Stimulated activated CD4-positive, alpha-beta T cell treated with anti-CD3 and anti-CD28 coated beads, Interleukin-4, amount 100 ng/mL, for 4 hours (primary cell): Measurements from ENCODE around the gene ATAD3C.
A peak's percentile ranks its signal among the peaks of the same experiment; 100 is the strongest.
"Not testable (repeated sequence)": the region's sequence is repeated elsewhere in the genome, so short reads cannot be mapped to it uniquely, and the experiment has no call there.

ENCODE experiments used
- DNase-seq, 2 experiments: peaks; one replicate each; pipeline ENCODE4 v3.0.0-alpha.2; 2020

Gene ATAD3C

GRCh38 chr1:1449099-1449739, at the start of gene ATAD3C:
Gene ATAD3C (plus strand): TSS chr1:1449689. CDS start chr1:1450684, 995 bp downstream.
- DNase-seq, result no peak

DNA sequence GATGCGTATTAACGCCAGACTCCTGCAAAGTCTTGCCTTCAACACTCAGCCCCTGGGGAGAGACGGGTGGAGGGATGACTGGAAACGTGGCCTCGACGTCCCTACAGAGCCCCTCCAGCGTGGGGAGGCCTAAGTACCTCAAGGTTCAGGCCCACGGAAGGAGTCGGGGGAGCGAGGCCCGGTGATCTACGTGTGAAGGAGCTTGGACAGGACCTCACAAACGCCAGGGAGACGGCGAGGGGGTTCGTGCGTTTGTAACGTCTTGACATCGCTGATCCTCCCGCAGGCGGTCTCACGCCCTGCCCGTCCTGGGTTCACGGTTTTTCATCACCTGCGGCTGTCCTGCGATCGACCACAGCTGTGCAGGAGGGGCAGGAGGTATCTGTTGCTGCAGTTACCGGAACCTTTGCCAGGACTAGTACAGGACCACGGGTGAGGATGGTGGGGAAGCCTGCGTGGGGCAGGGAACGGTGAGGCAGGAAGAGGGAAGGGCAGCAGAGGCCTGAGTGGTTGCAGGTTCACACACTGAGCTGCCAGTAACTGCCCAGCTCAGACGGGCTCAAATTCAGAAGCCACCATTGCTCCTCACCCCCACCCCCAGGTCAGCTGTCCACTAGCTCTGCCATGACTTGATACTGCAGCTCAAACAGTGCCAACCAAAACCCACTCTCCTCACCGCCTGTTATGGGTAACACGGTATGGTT, 49.5 kb upstream of the ATAD3C start:
- no peak for DNase-seq

GRCh38 chr1:1400576-1401456, 48.7 kb upstream of the ATAD3C start:
- DNase-seq, result no peak

DNA sequence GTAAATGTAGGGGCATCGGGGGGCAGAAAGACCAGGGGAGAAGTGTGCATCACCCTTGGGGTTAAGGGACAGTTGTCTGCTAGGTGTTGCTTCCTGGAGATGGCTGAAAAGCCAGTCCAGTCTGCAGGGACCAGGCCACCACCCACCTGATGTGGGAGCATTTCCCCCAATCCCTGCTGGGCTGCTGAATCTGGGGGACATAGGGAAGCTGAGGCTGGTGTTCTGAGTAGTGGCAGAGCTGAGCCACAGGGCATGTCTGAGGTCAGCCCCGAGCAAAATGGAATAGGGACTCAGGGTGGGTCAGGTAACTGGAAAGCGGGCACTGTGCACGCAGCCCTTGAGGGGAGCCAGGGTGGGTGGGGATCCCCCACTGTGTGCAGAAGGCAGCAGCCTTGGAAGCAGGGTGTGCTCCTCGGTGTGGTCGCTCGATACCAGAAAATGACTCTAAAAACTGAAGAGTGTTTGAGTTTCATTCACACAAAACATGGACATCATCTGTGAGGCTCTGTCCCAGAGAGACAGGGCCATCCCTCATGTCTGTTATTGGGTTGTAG, 48.0 kb upstream of the ATAD3C start:
- DNase-seq, result no peak

GRCh38 chr1:1402072-1402900, 47.2 kb upstream of the ATAD3C start:
- DNase-seq, result peak in 1 of 2 experiments; percentile 35

GRCh38 chr1:1402901-1403392, 46.5 kb upstream of the ATAD3C start:
- not testable (repeated sequence) for DNase-seq

DNA sequence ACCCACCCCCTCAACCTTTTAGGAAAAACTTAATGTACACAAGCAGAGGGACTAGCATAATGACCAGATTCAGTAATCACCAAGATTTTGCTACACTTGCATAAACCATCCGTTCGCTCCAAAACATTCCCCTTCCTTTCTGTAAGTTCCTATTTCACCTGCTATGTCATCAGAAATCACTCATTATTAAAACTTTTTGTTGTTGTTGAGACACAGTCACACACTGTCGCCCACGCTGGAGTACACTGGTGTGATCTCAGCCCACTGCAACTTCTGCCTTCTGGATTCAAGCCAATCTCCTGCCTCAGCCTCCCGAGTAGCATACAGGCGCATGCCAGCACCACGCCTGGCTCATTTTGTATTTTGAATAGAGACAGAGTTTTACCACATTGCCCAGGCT, 45.8 kb upstream of the ATAD3C start:
- no peak for DNase-seq

- DNase-seq, result no peak
Measured at GRCh38 chr1:1406101-1406820, 43.2 kb upstream of the ATAD3C start.

DNA sequence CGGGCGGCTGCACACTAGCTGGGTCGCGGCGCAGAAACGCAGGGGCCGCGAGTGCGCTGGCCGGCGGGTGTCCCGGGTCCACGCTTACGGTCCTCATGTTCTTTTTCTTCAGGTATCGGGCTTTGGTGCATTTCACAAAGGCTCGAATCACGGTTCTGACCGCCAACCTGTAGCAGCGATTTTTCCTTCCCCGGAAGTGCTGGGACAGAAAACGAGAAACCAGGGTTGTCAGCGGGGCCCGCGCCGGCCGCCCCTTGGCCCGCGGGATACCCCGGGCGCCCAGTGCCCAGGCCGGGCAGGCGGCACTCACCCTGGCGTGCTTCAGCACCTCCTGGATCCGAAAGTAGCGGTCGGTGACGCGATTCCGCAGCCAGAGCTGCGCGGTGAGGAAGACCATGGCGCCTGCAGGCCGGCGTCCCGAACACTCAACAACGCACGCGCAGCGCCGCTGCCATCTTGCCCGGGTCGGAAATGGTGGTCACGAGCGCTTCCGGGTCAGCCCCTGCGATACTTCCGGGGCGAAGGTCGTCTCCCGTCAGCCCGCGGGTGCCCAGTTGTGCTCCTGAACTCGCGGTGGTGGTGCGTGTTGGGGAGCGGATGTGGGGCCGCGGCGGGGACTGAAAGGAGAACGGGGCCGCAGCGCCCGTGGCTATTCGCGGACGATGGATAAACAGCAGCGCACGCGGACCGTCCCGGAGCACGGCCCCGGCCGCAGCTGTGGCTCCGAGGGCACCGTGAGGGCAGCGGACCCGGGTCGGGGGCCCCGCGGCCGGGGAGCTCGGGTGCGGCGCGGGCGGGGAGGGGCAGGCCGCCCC, 42.5 kb upstream of the ATAD3C start, which contains the start of gene MRPL20:
Gene MRPL20, minus strand, starts transcription at position 473 of the 815 bp plus-strand sequence. Its CDS starts 76 bp downstream, at position 397.
- peak; percentile 93 to 95 for DNase-seq

DNA sequence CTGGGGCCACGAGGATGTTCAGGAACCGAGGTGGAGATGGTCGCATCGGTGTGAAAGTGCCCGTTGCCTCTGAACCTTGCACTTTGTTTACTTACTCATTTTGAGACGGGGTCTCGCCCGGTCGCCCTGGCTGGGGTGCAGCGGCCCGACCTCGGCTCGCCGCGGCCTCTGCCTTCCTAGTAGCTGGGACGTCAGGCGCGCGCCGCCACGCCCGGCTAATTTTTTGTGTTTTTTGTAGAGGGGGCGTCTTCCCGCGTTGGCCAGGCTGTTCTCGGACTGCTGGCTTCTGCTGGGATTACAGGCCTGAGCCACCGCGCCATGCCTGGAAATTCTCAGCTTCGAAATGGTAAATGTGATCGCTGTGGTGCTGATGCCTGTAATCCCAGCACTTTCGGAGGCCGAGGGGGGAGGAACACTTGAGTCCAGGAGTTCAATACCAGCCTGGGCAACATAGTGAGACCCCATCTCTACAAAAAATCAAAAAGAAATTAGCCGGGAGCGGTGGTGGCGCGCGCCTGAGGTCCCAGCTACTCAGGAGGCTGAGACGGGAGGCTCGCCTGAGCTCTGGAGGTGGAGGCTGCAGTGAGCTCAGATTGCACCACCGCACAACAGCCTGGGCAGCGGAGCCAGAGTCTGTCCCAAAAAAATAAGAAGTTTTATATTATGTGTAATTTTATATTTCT, 41.7 kb upstream of the ATAD3C start:
- DNase-seq, result no peak

- DNase-seq, result not testable (repeated sequence)
Measured at GRCh38 chr1:1410238-1410637, 39.3 kb upstream of the ATAD3C start.

GRCh38 chr1:1411626-1412025, 37.9 kb upstream of the ATAD3C start:
- DNase-seq, result no peak

DNA sequence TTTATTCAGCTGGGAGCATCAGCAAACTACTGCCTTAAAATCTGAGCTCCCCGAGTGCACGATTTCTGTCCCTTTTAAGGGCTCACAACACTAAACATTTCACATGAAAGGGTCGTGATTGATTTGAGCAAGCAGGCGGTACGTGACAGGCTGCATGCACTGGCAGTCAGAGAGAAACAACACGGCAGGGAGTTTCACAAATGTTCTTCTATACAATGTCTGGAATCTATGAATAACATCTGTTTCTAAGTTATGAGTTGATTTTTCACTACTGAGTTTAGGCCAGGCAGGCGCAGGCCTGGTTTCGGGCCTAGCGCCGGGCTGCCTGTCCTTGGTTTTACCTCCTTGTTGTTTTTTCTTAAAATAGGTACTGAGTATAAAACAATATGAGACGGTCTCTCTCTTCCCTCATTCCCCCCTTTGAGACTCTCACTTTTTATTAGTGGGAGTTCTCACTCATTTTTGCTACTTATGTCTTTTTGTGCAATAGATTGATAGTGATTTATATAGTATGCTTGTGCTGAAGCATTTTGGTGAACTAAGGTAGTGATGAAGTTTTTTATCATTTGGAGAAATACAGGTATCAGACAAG, 37.1 kb upstream of the ATAD3C start:
- not testable (repeated sequence) for DNase-seq

- no peak for DNase-seq
Measured at GRCh38 chr1:1415751-1416150, 33.7 kb upstream of the ATAD3C start.

DNA sequence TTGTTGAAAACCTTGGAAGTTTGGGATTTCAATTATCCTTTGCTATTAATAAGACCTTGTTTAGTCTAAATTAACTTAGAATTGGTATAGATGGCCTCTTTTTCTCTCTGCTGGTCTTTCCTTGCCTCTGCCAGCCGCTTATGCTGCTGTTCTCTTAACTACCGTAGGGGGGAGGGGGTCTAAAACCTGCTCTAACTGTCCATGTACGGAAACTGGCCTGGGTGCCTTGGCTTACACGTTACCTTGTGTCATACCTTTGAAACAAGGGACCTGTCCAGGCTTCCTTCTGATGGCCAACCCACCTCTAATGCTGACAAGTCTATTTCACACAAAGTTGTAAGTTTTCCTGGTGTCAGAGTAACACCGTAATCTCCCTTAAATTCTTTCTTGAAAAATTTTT, 32.1 kb upstream of the ATAD3C start:
- DNase-seq, result not testable (repeated sequence)

GRCh38 chr1:1417825-1418463, 31.5 kb upstream of the ATAD3C start:
- DNase-seq, result not testable (repeated sequence)

DNA sequence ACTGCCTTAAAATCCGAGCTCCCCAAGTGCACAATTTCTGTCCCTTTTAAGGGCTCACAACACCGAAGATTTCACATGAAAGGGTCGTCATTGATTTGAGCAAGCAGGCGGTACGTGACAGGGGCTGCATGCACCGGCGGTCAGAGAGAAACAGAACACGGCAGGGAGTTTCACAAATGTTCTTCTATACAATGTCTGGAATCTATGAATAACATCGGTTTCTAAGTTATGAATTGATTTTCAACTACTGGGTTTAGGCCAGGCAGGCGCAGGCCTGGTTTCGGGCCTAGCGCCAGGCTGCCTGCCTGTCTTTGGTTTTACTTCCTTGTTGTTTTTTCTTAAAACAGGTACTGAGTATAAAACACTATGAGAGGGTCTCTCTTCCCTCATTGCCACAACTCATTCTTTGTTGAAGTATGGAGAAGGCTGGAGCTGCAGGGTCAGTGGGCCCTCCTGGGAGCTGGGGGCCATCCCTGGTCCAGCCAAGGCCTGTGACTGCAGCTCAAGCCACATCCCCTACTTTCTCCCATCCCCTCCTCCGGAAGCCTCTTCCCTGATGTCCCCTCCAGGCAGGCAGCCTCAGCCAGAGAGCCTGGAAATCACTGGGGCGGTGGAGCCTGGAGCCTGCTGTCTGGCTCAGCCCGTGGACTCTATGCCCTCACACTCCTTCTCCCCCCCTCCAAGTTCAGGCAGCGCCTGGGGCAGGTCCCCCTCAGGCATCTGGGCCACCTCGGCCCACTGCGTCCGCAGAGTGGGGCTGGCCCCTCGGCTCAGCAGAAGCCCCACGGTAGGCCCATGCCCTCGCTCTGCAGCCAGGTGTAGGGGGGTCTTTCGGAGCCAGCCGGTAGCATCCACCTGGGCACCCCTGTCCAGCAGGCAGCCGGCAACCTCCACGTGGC, 30.8 kb upstream of the ATAD3C start:
- no peak for DNase-seq

GRCh38 chr1:1419363-1419812, 30.1 kb upstream of the ATAD3C start:
- no peak for DNase-seq
